Upper lobe of left lung (tissue), 6 donors: ENCODE results near the gene GCGR. TPM values are rescaled to one million over a fixed set of nuclear protein-coding genes. Genes with fewer than 3 reads are reported as not detected.
A peak's percentile ranks its signal among the peaks of the same experiment; 100 is the strongest.

ENCODE experiments used
- ATAC-seq, 2 donors: fragments of 200-7000 bp; cut with Tn5 transposase; one replicate each; pipeline ENCODE4 v1.9.1; 2022; ENCODE audit warnings: mild to moderate bottlenecking in 2 of 2, moderate library complexity in 2 of 2; ENCODE audit not compliant: low FRiP score in 2 of 2
- DNase-seq, 2 donors: peaks; one replicate each; pipeline ENCODE4 v3.0.0-alpha.2; 2019 to 2020
- H3K27ac ChIP-seq, 4 donors: fragments of 200-600 bp; sonication (generic); one replicate each; pipeline ENCODE4 v1.5.1; 2016 to 2019
- H3K27me3 ChIP-seq, 4 donors: fragments of 200-600 bp; sonication (generic); one replicate each; pipeline ENCODE4 v1.5.1; 2017 to 2019
- H3K36me3 ChIP-seq, 4 donors: fragments of 200-600 bp; sonication (generic); one replicate each; pipeline ENCODE4 v1.5.1; 2016 to 2019
- H3K4me1 ChIP-seq, 4 donors: fragments of 200-600 bp; sonication (generic); one replicate each; pipeline ENCODE4 v1.5.1; 2018 to 2019
- H3K4me3 ChIP-seq, 4 donors: fragments of 200-600 bp; sonication (generic); one replicate each; pipeline ENCODE4 v1.5.1; 2017 to 2019; ENCODE audit warnings: mild to moderate bottlenecking in 2 of 4, moderate library complexity in 1 of 4
- H3K9me3 ChIP-seq, 4 donors: fragments of 200-600 bp; sonication (generic); one replicate each; pipeline ENCODE4 v1.5.1; 2018 to 2019
- CTCF ChIP-seq, 6 experiments: fragments of 450-650 bp in 4 of 6; fragments of 200-600 bp in 2 of 6; sonication (generic) in 2 of 6; IDR thresholded peaks; one replicate each; pipeline ENCODE4 v1.5.1; 2016 to 2019; ENCODE audit warnings: antibody characterized with exemption in 6 of 6
- EP300 ChIP-seq, 4 donors: sonication (generic); formaldehyde crosslinking; IDR thresholded peaks; one replicate each; pipeline ENCODE4 v1.5.1; 2017; ENCODE audit warnings: antibody characterized with exemption in 4 of 4, control low read depth in 2 of 4
- POLR2A ChIP-seq, 4 donors: fragments of 450-650 bp; IDR thresholded peaks; one replicate each; pipeline ENCODE4 v1.5.1; 2016 to 2017; ENCODE audit warnings: antibody characterized with exemption in 4 of 4, mild to moderate bottlenecking in 2 of 4
- POLR2AphosphoS5 ChIP-seq, 2 donors: sonication (generic); formaldehyde crosslinking; IDR thresholded peaks; one replicate each; pipeline ENCODE4 v1.5.1; 2017; ENCODE audit warnings: antibody characterized with exemption in 2 of 2
- WGBS, 2 donors: methylation state at CpG; one replicate each; pipeline ENCODE4 v1.1.5; 2017 to 2018; 5-methylcytosine and 5-hydroxymethylcytosine counted together
- total RNA-seq, 6 donors: library from RNA; depleted of rRNA in 4 of 6; stranded (reverse); fragments of >200 nt in 4 of 6; gene quantifications; one replicate each; pipeline versions ENCODE4 v1.1.0 to v1.2.1, GENCODE V29; 2016 to 2021
- donor health status: DM: no; HTN: no; CAD: no; lungs with moderate emphysema.
- donor health status: DM: no; HTN: yes; CAD: no; lungs with severe emphysema.

Gene GCGR
- total RNA-seq, 6 donors from 2014 or later, result 11.1 TPM; not detected in 5

GRCh38 chr17:81809556-81809998, 5.6 kb downstream of the GCGR start:
- peaks cover under 1 to 7% (median 5%) of the 10 kb centered on the region in 4 donors for H3K4me1 ChIP-seq
- H3K27ac ChIP-seq, result no peak overlapping the region
- H3K4me3 ChIP-seq, result no peak overlapping the region
- ATAC-seq (no peak), DNase-seq (no peak)
- peaks cover 0 to 41% (median 15%) of the 10 kb centered on the region in 4 donors for H3K27me3 ChIP-seq
- H3K36me3 ChIP-seq, result no peaks in the 10 kb centered on the region
- no peaks in the 10 kb centered on the region for H3K9me3 ChIP-seq
- 59 to 68% methylated on average over 6 of the region's 7 CpGs for WGBS, 2 donors
- TF ChIP-seq EP300 (IDR thresholded peaks at IDR 0.05), result no peak
- TF ChIP-seq POLR2AphosphoS5 (IDR thresholded peaks at IDR 0.05), result no peak
- no peak for TF ChIP-seq POLR2A (IDR thresholded peaks at IDR 0.05)
- TF ChIP-seq CTCF (IDR thresholded peaks at IDR 0.05), result no peak

GRCh38 chr17:81810476-81810875, 6.5 kb downstream of the GCGR start:
- TF ChIP-seq CTCF (IDR thresholded peaks at IDR 0.05) (no peak), EP300 (IDR thresholded peaks at IDR 0.05) (no peak), POLR2A (IDR thresholded peaks at IDR 0.05) (no peak), POLR2AphosphoS5 (IDR thresholded peaks at IDR 0.05) (no peak)
- ATAC-seq, result no peak
- no peaks in the 10 kb centered on the region for H3K36me3 ChIP-seq
- no peaks in the 10 kb centered on the region for H3K9me3 ChIP-seq
- H3K4me1 ChIP-seq, result no peaks in the 10 kb centered on the region
- no peak for DNase-seq
- peaks cover 0 to 32% (median 8%) of the 10 kb centered on the region in 4 donors for H3K27me3 ChIP-seq
- no peak overlapping the region for H3K27ac ChIP-seq
- 64 to 81% methylated on average over 6 to 8 of the region's 8 CpGs for WGBS, 2 donors
- no peak overlapping the region for H3K4me3 ChIP-seq

DNA sequence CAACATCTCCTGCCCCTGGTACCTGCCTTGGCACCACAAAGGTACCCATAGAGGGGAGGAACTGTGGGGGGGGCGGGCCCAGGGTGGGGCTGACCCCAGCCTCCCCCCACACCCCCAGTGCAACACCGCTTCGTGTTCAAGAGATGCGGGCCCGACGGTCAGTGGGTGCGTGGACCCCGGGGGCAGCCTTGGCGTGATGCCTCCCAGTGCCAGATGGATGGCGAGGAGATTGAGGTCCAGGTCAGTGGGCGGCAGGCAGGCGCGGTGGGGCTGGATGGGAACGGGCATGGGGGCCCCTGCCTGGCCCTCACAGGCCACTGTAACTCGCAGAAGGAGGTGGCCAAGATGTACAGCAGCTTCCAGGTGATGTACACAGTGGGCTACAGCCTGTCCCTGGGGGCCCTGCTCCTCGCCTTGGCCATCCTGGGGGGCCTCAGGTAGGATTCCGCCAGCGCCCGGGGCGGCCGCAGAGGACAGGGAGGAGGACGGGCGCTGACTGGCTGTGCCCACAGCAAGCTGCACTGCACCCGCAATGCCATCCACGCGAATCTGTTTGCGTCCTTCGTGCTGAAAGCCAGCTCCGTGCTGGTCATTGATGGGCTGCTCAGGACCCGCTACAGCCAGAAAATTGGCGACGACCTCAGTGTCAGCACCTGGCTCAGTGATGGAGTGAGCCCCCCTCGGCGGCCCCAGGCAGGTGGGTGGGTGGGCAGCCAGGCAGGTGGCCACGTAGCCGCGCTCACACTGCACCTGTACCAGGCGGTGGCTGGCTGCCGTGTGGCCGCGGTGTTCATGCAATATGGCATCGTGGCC, 7.1 kb downstream of the GCGR start:
- TF ChIP-seq POLR2A (IDR thresholded peaks at IDR 0.05) (no peak), CTCF (IDR thresholded peaks at IDR 0.05) (no peak), POLR2AphosphoS5 (IDR thresholded peaks at IDR 0.05) (no peak), EP300 (IDR thresholded peaks at IDR 0.05) (no peak)
- H3K9me3 ChIP-seq, result no peaks in the 10 kb centered on the region
- H3K4me3 ChIP-seq, result no peak overlapping the region
- no peak overlapping the region for H3K27ac ChIP-seq
- no peaks in the 10 kb centered on the region for H3K36me3 ChIP-seq
- 86 to 89% methylated on average over 15 to 21 of the region's 42 CpGs for WGBS, 2 donors
- peaks cover 0 to 26% (median 5%) of the 10 kb centered on the region in 4 donors for H3K27me3 ChIP-seq
- H3K4me1 ChIP-seq, result no peaks in the 10 kb centered on the region
- peak in 1 of 2 donors; percentile 81 for DNase-seq
- no peak for ATAC-seq

DNA sequence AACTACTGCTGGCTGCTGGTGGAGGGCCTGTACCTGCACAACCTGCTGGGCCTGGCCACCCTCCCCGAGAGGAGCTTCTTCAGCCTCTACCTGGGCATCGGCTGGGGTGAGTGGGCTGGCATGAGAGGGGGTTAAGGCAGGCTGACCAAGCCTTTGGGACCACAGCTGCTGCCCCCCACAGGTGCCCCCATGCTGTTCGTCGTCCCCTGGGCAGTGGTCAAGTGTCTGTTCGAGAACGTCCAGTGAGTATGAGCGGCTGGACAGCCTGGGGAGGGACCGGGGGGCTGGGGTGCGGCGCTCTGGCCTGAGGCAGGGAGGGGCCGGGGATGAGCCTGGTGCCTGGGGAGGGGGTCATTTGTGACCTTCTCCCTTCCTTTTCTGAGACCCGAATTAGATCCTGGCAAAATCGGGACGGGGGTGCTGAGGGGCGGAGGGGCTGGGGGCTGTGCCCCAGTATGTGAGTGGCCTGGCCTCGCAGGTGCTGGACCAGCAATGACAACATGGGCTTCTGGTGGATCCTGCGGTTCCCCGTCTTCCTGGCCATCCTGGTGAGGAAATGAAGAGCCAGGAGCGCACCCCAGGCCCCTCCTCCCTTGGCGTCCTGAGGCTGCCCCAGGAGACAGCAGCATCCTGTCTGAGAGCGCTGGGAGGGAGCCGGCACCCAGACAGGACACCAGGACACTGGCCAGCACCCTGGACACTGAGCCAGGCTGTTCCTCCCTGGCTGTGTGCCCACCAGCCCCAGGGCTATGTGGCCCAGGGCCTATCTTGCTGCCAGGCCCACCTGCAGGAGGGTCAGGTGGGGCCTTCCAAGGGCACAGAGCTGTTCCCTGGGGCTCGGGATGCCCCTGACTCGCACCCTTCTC, 8.0 kb downstream of the GCGR start:
- H3K4me1 ChIP-seq, result no peaks in the 10 kb centered on the region
- no peaks in the 10 kb centered on the region for H3K9me3 ChIP-seq
- peak in 1 of 2 donors; percentile 68 for DNase-seq
- WGBS, 2 donors, result 68 to 77% methylated on average over 6 to 22 of the region's 24 CpGs
- H3K27me3 ChIP-seq, result peaks cover 0 to 19% (median 0%) of the 10 kb centered on the region in 4 donors
- TF ChIP-seq CTCF (IDR thresholded peaks at IDR 0.05), result no peak
- TF ChIP-seq POLR2AphosphoS5 (IDR thresholded peaks at IDR 0.05), result no peak
- no peak for TF ChIP-seq POLR2A (IDR thresholded peaks at IDR 0.05)
- TF ChIP-seq EP300 (IDR thresholded peaks at IDR 0.05), result no peak
- H3K27ac ChIP-seq, result no peak overlapping the region
- ATAC-seq, result no peak
- no peak overlapping the region for H3K4me3 ChIP-seq
- no peaks in the 10 kb centered on the region for H3K36me3 ChIP-seq
